Embryonic facial prominence (tissue), 1 donor: Measurements from ENCODE around the gene SLC15A2.
A peak's percentile ranks its signal among the peaks of the same experiment; 100 is the strongest.
"Not testable (repeated sequence)": the region's sequence is repeated elsewhere in the genome, so short reads cannot be mapped to it uniquely, and the experiment has no call there.

Experiments
- DNase-seq: peaks from one replicate; pipeline ENCODE4 v3.0.0-alpha.2; 2016; ENCODE audit errors: extremely low spot score

SLC15A2 gene

GRCh38 chr3:121926380-121926779 is 32.2 kb downstream of the SLC15A2 start:
- DNase-seq: no peak

- DNase-seq: not testable (repeated sequence)
These were observed 44.1 kb downstream of the SLC15A2 start for GRCh38 chr3:121938141-121938855.

- no peak for DNase-seq
These were observed 47.4 kb downstream of the SLC15A2 start for GRCh38 chr3:121941592-121941991.

- DNase-seq: no peak
These were observed 48.0 kb downstream of the SLC15A2 start for GRCh38 chr3:121942116-121942786.

- DNase-seq: peak; percentile 10
These were observed 49.2 kb downstream of the SLC15A2 start for GRCh38 chr3:121943431-121943830.

GRCh38 chr3:121948641-121949040 is 54.4 kb downstream of the SLC15A2 start:
- no peak for DNase-seq

- no peak for DNase-seq
These were observed 57.2 kb downstream of the SLC15A2 start for GRCh38 chr3:121951291-121951919.

- DNase-seq: no peak
These were observed 62.2 kb downstream of the SLC15A2 start for GRCh38 chr3:121956363-121956762.

GRCh38 chr3:121957674-121958415 is 63.6 kb downstream of the SLC15A2 start:
- DNase-seq: no peak

- DNase-seq: no peak
These were observed 64.6 kb downstream of the SLC15A2 start for GRCh38 chr3:121958801-121959200.

- no peak for DNase-seq
These were observed 67.1 kb downstream of the SLC15A2 start for GRCh38 chr3:121961283-121961682.

GRCh38 chr3:121962443-121962842 is 68.2 kb downstream of the SLC15A2 start:
- DNase-seq: no peak

- no peak for DNase-seq
These were observed 69.4 kb downstream of the SLC15A2 start for GRCh38 chr3:121963608-121964007.

GRCh38 chr3:121969631-121970030 is 75.4 kb downstream of the SLC15A2 start:
- no peak for DNase-seq

- no peak for DNase-seq
These were observed 75.8 kb downstream of the SLC15A2 start for GRCh38 chr3:121970047-121970446.

- no peak for DNase-seq
These were observed 80.5 kb downstream of the SLC15A2 start for GRCh38 chr3:121974601-121975111.

- no peak for DNase-seq
These were observed 81.6 kb downstream of the SLC15A2 start for GRCh38 chr3:121975702-121976302.

- DNase-seq: no peak
These were observed 82.5 kb downstream of the SLC15A2 start for GRCh38 chr3:121976727-121977126.

GRCh38 chr3:121979246-121979645 is 85.0 kb downstream of the SLC15A2 start:
- DNase-seq: no peak

- DNase-seq: no peak
These were observed 85.7 kb downstream of the SLC15A2 start for GRCh38 chr3:121979734-121980449.

- DNase-seq: no peak
These were observed 86.2 kb downstream of the SLC15A2 start for GRCh38 chr3:121980450-121980796.
